Pancreas (tissue), 10 donors: ENCODE results near the gene PRSS36. TPM values are rescaled to one million over a fixed set of nuclear protein-coding genes. Genes with fewer than 3 reads are reported as not detected.
A peak's percentile ranks its signal among the peaks of the same experiment; 100 is the strongest.

Source experiments
- ATAC-seq, 4 donors: fragments of 200-7000 bp; cut with Tn5 transposase; one replicate each; pipeline versions ENCODE4 v1.8.0 to v1.9.1; 2020; ENCODE audit warnings: mild to moderate bottlenecking in 4 of 4, moderate library complexity in 4 of 4
- DNase-seq, 6 donors: peaks; one replicate each; pipeline ENCODE4 v3.0.0-alpha.2; 2020
- FAIRE-seq: peaks from 2 replicates; lab custom pipeline; 2012; peaks lifted over from hg19 to GRCh38; lab: Jason Lieb, UNC
- H3K27ac ChIP-seq, 4 donors: fragments of 200-600 bp; sonication (generic); 1 replicate in 3 of 4; 2 replicates in 1 of 4; pipeline versions ENCODE4 v1.5.0 to v1.8.0; 2020
- H3K27me3 ChIP-seq, 4 donors: fragments of 200-600 bp; one replicate each; pipeline ENCODE4 v1.8.0; 2021
- H3K36me3 ChIP-seq, 3 donors: fragments of 200-600 bp; sonication (generic) in 1 of 3; one replicate each; pipeline versions ENCODE4 v1.5.0 to v1.8.0; 2020 to 2021
- H3K4me1 ChIP-seq, 3 donors: fragments of 200-600 bp; one replicate each; pipeline ENCODE4 v1.8.0; 2021
- H3K4me3 ChIP-seq, 4 donors: fragments of 200-600 bp; sonication (generic) in 2 of 4; one replicate each; pipeline versions ENCODE4 v1.5.0 to v1.8.0; 2020 to 2021
- H3K9me3 ChIP-seq, 4 donors: fragments of 200-600 bp; one replicate each; pipeline ENCODE4 v1.8.0; 2021
- WGBS, 2 donors: extraction: QIAGEN DNeasy Blood & Tissue Kit; methylation state at CpG; one replicate each; pipeline ENCODE4 v1.1.7; 2013; 5-methylcytosine and 5-hydroxymethylcytosine counted together
- intact Hi-C, 3 donors: fragments of 100-400 bp; cut with DNase I; formaldehyde crosslinking; loops; one replicate each; pipeline versions ENCODE4 v1.11.1 to v1.14.2; 2022
- polyA plus RNA-seq, 2 donors: library from polyadenylated mRNA; stranded (reverse); fragments of 200-250 nt; gene quantifications; one replicate each; pipeline ENCODE4 v1.2.3, GENCODE V29; 2013
- total RNA-seq, 6 donors: library from RNA; stranded (reverse); fragmentation: NEBNext Ultra II Directional in 4 of 6; extraction: Animal tissue kit (Norgen Biotek cat#: 25700) in 4 of 6; gene quantifications; one replicate each; pipeline versions ENCODE4 v1.2.1 to v1.2.4, GENCODE V29; 2021 to 2023
- TF ChIP-seq, protein P1 (sequence below), 4 donors: fragments of 200-600 bp; sonication (generic) in 3 of 4; IDR thresholded peaks; one replicate each; pipeline versions ENCODE4 v1.5.0 to v1.8.0; 2021; ENCODE audit warnings: antibody characterized with exemption in 4 of 4
- donor health status: healthy with polysubstance abuse.
- donor health status: DM: no; HTN: no; CAD: no; lungs with moderate emphysema.
- donor health status: DM: no; HTN: no; CAD: no.
- donor health status: control.
- donor health status: control.
- donor health status: Bipolar disorder and iron deficiency.
- donor health status: DM: yes; HTN: yes; CAD: no.
- donor health status: DM: no; HTN: no; CAD: no.
- donor health status: DM: no; HTN: no; CAD: no.
- donor health status: DM: yes; HTN: yes; CAD: no.

Gene PRSS36
- total and polyA plus RNA-seq, 8 donors, result 0.14 to 3.1 (median 1.1) TPM

DNA sequence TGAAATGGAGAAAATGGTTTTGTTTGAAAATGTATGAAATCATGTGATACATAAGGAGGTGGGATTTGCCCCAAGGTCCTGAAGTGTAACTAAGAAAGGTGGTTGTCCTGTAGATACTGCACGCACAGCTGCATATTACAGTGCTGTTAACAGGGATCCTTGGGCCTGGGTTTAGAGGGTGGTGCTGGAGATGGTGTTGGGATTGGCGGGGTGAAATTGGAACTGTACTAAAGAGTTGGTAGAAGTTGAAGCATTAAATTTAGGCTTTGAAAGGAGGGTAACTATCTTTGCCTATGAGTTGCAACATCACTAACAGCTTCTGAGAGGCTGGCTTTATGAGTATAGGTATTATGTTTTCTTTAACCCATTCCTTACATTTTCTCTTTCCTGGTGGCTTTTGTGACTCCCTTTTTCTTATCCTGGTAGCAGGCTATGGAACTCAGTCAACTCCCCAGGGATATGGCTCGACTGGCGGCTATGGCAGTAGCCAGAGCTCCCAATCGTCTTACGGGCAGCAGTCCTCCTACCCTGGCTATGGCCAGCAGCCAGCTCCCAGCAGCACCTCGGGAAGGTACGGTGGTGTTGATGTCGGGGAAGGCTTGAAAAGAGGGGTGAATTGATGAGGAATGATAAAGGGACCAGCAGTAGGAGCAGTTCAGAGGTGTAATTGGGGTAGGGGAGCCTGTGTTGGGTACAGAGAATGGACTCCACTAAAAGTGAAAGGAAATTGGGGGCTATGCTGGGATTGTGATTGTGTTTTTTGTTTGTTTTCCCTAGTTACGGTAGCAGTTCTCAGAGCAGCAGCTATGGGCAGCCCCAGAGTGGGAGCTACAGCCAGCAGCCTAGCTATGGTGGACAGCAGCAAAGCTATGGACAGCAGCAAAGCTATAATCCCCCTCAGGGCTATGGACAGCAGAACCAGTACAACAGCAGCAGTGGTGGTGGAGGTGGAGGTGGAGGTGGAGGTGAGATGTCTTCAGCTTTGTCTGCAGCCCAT lies 33.9 kb upstream of the PRSS36 start:
- WGBS, 2 donors, result 72 to 77% methylated on average over 10 of the region's 10 CpGs
- Histone ChIP-seq H3K9me3 (no peaks in the 10 kb centered on the region), H3K27me3 (no peaks in the 10 kb centered on the region), H3K4me3 (no peak overlapping the region), H3K4me1 (peaks cover 13 to 16% (median 14%) of the 10 kb centered on the region in 3 donors), H3K27ac (no peak overlapping the region), H3K36me3 (peaks cover 5 to 56% (median 39%) of the 10 kb centered on the region in 3 donors)
- DNase-seq (no peak), FAIRE-seq (no peak), ATAC-seq (no peak)
- intact Hi-C loops, result no loop called here
- TF ChIP-seq, protein P1, sequence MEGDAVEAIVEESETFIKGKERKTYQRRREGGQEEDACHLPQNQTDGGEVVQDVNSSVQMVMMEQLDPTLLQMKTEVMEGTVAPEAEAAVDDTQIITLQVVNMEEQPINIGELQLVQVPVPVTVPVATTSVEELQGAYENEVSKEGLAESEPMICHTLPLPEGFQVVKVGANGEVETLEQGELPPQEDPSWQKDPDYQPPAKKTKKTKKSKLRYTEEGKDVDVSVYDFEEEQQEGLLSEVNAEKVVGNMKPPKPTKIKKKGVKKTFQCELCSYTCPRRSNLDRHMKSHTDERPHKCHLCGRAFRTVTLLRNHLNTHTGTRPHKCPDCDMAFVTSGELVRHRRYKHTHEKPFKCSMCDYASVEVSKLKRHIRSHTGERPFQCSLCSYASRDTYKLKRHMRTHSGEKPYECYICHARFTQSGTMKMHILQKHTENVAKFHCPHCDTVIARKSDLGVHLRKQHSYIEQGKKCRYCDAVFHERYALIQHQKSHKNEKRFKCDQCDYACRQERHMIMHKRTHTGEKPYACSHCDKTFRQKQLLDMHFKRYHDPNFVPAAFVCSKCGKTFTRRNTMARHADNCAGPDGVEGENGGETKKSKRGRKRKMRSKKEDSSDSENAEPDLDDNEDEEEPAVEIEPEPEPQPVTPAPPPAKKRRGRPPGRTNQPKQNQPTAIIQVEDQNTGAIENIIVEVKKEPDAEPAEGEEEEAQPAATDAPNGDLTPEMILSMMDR (IDR thresholded peaks at IDR 0.05), result no peak

DNA sequence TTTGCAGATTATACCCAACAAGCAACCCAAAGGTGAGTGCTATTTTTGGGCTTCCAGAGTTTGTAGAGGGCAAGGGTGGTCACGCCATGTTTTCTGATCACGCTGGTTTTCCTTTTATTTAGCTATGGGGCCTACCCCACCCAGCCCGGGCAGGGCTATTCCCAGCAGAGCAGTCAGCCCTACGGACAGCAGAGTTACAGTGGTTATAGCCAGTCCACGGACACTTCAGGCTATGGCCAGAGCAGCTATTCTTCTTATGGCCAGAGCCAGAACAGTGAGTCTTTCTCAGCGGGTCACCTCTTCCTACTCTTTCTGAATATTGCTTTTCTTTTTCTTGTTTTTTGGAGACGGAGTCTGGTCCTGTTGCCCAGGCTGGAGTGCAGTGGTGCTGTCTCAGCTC lies 32.5 kb upstream of the PRSS36 start:
- WGBS, 2 donors, result 37 to 52% methylated on average over 7 of the region's 7 CpGs
- FAIRE-seq (no peak), DNase-seq (no peak), ATAC-seq (no peak)
- H3K4me1 ChIP-seq, result peaks cover 13 to 16% (median 14%) of the 10 kb centered on the region in 3 donors
- TF ChIP-seq, protein P1 (IDR thresholded peaks at IDR 0.05), result no peak
- H3K9me3 ChIP-seq, result no peaks in the 10 kb centered on the region
- H3K36me3 ChIP-seq, result peaks cover 5 to 46% (median 26%) of the 10 kb centered on the region in 3 donors
- H3K27me3 ChIP-seq, result no peaks in the 10 kb centered on the region
- intact Hi-C loops, result no loop called here
- H3K27ac ChIP-seq, result no peak overlapping the region
- peak overlapping the region in 2 of 4 donors; percentile 64 to 79 for H3K4me3 ChIP-seq

DNA sequence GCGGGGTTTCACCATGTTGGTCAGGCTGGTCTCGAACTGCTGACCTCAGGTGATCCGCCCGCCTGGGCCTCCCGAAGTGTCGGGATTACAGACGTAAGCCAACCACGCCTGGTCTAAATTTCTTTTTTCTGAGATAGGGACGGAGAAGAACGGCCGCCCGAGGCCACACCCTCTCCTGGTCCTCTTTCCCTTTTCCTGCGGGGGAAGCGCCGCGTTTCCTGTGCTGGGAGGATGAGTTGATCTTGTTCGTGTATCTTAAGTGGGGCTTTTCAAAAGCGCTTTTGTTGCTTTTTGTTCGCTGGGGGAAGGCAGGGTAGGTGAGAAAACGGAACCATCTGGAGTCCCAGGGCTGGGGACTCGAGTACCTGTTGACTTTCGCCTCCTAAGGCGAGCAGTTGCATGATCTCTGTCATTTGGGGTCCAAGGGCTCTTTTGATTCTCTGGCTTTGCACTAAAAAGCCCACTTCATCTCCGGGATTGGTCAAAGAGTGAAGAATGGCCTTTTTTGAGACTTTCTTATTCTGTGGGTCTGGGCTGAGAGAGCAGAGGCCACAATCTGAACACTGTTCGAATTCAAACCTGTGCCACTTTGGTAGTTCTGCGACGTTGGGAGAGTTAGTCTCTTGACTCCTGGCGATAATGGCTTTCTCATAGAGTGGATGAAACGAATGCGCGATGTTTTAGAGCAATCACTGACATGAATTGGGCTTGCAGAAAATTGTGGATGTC lies 31.4 kb upstream of the PRSS36 start:
- ATAC-seq (peak in 1 of 4 donors; percentile 3), DNase-seq (peak in 4 of 6 donors; percentile 36 to 67 (median 53)), FAIRE-seq (no peak)
- H3K27ac ChIP-seq, result peak overlapping the region in 2 of 4 donors; percentile 89 to 91
- H3K36me3 ChIP-seq, result peaks cover 0 to 38% (median 18%) of the 10 kb centered on the region in 3 donors
- peak overlapping the region; percentile 57 to 92 (median 72) for H3K4me3 ChIP-seq
- peaks cover 13 to 16% (median 14%) of the 10 kb centered on the region in 3 donors for H3K4me1 ChIP-seq
- WGBS, 2 donors, result 5 to 6% methylated on average over 31 of the region's 31 CpGs
- no peaks in the 10 kb centered on the region for H3K9me3 ChIP-seq
- H3K27me3 ChIP-seq, result no peaks in the 10 kb centered on the region
- intact Hi-C loops, result no loop called here
- TF ChIP-seq, protein P1 (IDR thresholded peaks at IDR 0.05), result no peak

DNA sequence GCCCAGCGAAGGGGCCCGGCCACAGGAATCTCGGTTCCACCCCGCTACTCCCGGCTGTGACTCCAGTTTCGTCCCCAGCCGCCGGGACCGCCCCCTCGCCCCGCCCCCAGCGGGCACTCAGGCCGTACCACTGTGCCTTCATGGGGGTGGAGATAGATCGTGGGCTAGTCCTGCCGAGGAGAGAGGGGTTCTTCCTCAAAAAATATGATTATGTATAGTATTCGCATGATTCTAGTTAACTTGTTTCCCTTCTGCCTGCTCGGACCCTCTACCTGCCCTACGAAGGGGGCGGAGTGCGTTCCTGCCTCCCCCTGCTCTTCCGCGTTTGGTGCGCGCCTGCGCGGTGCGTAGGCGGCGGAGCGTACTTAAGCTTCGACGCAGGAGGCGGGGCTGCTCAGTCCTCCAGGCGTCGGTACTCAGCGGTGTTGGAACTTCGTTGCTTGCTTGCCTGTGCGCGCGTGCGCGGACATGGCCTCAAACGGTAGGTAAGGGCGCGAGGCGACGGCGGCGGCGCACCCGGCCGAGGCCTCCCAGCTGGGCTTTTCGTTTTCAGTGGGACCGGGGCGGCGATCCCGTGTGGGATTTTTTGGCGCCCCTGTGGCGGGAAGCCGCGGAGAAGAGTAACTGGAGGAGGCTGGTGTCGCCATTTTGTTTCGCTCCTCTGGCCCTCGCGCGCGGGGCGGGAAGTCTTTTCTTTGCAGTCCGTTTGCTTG lies 30.0 kb upstream of the PRSS36 start, which contains the start of gene FUS:
Gene FUS, plus strand, starts transcription at position 393 of the 713 bp plus-strand sequence. Its CDS starts 76 bp downstream, at position 469.
- Histone ChIP-seq H3K27ac (peak within 1 kb of the TSS; percentile 89 to 98 (median 92)), H3K9me3 (no peaks in the 10 kb centered on the region), H3K27me3 (no peaks in the 10 kb centered on the region), H3K36me3 (peaks cover 0 to 25% (median 5%) of the 10 kb centered on the region in 3 donors), H3K4me1 (peaks cover 13 to 16% (median 14%) of the 10 kb centered on the region in 3 donors), H3K4me3 (peak within 1 kb of the TSS; percentile 57 to 92 (median 72))
- intact Hi-C loops, result no loop called here
- no peak for FAIRE-seq
- peak; percentile 85 to 99 (median 94) for DNase-seq
- 0% methylated on average over 67 to 69 of the region's 69 CpGs for WGBS, 2 donors
- peak; percentile 87 to 93 (median 90) for ATAC-seq
- TF ChIP-seq, protein P1 (IDR thresholded peaks at IDR 0.05), result no peak
